ENCODE results near the gene CX3CL1. TPM values are rescaled to one million over a fixed set of nuclear protein-coding genes. Genes with fewer than 3 reads are reported as not detected.

CX3CL1 gene
- total and polyA plus RNA-seq, 9 of the 15 experiments (the other 6 are each of a cell fraction or from before 2014, with no cell fraction given): 0.09 TPM; not detected in 8

DNA sequence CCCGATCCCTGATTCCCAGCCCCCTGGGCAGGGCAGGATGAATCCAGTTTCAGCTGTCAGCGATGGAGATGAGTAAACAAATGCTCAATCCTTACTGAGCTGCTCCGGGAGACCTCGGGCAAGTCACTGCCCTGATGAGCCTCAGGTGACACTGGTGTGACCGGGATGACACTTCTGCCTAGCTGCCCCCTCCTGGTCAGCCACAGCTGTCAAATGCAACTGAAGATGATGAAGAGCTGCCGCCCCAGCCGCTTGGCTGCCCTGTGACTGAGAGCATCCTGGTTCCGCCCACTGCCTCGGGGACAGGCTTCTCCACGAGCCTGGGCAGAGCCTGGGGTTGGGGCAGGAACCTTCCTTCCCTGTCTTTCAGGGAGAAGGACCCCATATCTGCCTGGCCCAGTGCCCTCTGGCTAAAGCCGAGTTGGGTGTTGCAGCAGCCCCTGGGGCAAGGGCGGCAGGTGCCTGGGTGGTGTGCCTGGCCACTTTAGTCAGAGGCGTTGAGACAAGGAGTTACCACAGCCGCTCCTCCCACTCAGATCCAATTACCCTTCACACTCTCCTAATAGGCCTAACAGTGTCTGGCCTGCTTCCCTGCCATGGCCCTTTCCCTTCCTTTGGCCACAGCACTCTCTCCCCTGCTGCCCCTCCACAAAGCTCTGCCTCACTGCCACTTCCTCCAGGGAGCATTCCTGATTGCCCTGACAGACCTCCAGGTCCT is 37.7 kb downstream of the CX3CL1 start (continued):
- TF ChIP-seq, protein P1, sequence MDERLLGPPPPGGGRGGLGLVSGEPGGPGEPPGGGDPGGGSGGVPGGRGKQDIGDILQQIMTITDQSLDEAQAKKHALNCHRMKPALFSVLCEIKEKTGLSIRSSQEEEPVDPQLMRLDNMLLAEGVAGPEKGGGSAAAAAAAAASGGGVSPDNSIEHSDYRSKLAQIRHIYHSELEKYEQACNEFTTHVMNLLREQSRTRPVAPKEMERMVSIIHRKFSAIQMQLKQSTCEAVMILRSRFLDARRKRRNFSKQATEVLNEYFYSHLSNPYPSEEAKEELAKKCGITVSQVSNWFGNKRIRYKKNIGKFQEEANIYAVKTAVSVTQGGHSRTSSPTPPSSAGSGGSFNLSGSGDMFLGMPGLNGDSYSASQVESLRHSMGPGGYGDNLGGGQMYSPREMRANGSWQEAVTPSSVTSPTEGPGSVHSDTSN (CRISPR knock-in tag; IDR thresholded peaks at IDR 0.05; ENCODE audit: low read depth): no peak
- TF ChIP-seq, protein P1 (tag; conservative IDR thresholded peaks at IDR 0.05; ENCODE audit: low read depth): 0 out of 2 replicates have a peak, but pooled peaks have one; percentile 21
- TF ChIP-seq BRF1 (IDR thresholded peaks at IDR 0.05; ENCODE audit: borderline replicate concordance, extremely low read depth, insufficient read length) (no peak), ZNF224 (CRISPR knock-in tag; IDR thresholded peaks at IDR 0.05) (no peak), EWSR1 (IDR thresholded peaks at IDR 0.05; ENCODE audit: borderline replicate concordance, low read depth, partially characterized antibody) (no peak), SRSF3 (IDR thresholded peaks at IDR 0.05; ENCODE audit: insufficient read depth, low read length) (no peak)
- TF ChIP-seq, protein P2, sequence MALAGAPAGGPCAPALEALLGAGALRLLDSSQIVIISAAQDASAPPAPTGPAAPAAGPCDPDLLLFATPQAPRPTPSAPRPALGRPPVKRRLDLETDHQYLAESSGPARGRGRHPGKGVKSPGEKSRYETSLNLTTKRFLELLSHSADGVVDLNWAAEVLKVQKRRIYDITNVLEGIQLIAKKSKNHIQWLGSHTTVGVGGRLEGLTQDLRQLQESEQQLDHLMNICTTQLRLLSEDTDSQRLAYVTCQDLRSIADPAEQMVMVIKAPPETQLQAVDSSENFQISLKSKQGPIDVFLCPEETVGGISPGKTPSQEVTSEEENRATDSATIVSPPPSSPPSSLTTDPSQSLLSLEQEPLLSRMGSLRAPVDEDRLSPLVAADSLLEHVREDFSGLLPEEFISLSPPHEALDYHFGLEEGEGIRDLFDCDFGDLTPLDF (CRISPR knock-in tag; IDR thresholded peaks at IDR 0.05): no peak
- TF ChIP-seq, protein P3, sequence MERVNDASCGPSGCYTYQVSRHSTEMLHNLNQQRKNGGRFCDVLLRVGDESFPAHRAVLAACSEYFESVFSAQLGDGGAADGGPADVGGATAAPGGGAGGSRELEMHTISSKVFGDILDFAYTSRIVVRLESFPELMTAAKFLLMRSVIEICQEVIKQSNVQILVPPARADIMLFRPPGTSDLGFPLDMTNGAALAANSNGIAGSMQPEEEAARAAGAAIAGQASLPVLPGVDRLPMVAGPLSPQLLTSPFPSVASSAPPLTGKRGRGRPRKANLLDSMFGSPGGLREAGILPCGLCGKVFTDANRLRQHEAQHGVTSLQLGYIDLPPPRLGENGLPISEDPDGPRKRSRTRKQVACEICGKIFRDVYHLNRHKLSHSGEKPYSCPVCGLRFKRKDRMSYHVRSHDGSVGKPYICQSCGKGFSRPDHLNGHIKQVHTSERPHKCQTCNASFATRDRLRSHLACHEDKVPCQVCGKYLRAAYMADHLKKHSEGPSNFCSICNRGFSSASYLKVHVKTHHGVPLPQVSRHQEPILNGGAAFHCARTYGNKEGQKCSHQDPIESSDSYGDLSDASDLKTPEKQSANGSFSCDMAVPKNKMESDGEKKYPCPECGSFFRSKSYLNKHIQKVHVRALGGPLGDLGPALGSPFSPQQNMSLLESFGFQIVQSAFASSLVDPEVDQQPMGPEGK (CRISPR knock-in tag; IDR thresholded peaks at IDR 0.05; ENCODE audit: borderline replicate concordance): no peak

All from K562 (cell line).